PFSK-1 (cell line): ENCODE results near the gene OPCML.

Experiments
- FOXP2 ChIP-seq: optimal IDR thresholded peaks from 2 replicates; pipeline ENCODE3; 2011; ENCODE audit warnings: borderline replicate concordance, control low read depth, inconsistent platforms; ENCODE audit not compliant: insufficient read depth; ENCODE audit errors: extremely low read length, extremely low read depth
- POLR2AphosphoS5 ChIP-seq: IDR thresholded peaks from 2 replicates; pipeline ENCODE4 v1.6.1; 2012; ENCODE audit warnings: low read depth, mild to moderate bottlenecking, control low read depth, low read length, moderate library complexity
- REST ChIP-seq, 2 experiments: IDR thresholded peaks; 2 replicates each; pipeline versions ENCODE4 v1.6.1 to v1.8.0; 2011 to 2012; ENCODE audit warnings: low read depth in 2 of 2, low read length in 2 of 2, control low read depth in 1 of 2, inconsistent platforms in 1 of 2, mild to moderate bottlenecking in 1 of 2, moderate library complexity in 1 of 2; ENCODE audit not compliant: insufficient read depth in 1 of 2
- SIN3A ChIP-seq: IDR thresholded peaks from 2 replicates; pipeline ENCODE4 v1.6.1; 2012; ENCODE audit warnings: mild to moderate bottlenecking, low read length, moderate library complexity, borderline replicate concordance; ENCODE audit not compliant: insufficient read depth
- TAF1 ChIP-seq: IDR thresholded peaks from 2 replicates; pipeline ENCODE4 v1.6.1; 2012; ENCODE audit warnings: low read length, control low read depth, borderline replicate concordance; ENCODE audit not compliant: insufficient read depth

Gene OPCML

GRCh38 chr11:132980670-132981069 lies 551.6 kb downstream of the OPCML start:
- TF ChIP-seq FOXP2 (no peak), SIN3A (no peak), REST (IDR thresholded peaks at IDR 0.05; ENCODE audit: insufficient read depth in 1 of 2, low read depth in 2 of 2, low read length in 2 of 2) (no peak), POLR2AphosphoS5 (no peak), TAF1 (no peak)

GRCh38 chr11:132977746-132978145 lies 554.6 kb downstream of the OPCML start:
- TF ChIP-seq TAF1 (no peak), POLR2AphosphoS5 (no peak), REST (IDR thresholded peaks at IDR 0.05; ENCODE audit: insufficient read depth in 1 of 2, low read depth in 2 of 2, low read length in 2 of 2) (no peak), SIN3A (no peak), FOXP2 (no peak)

GRCh38 chr11:132977241-132977640 lies 555.1 kb downstream of the OPCML start:
- TF ChIP-seq REST (IDR thresholded peaks at IDR 0.05; ENCODE audit: insufficient read depth in 1 of 2, low read depth in 2 of 2, low read length in 2 of 2) (no peak), POLR2AphosphoS5 (no peak), SIN3A (no peak), FOXP2 (no peak), TAF1 (no peak)

- TF ChIP-seq FOXP2 = no peak
- TF ChIP-seq REST (IDR thresholded peaks at IDR 0.05; ENCODE audit: insufficient read depth in 1 of 2, low read depth in 2 of 2, low read length in 2 of 2) = no peak
- no peak for TF ChIP-seq TAF1
- no peak for TF ChIP-seq SIN3A
- TF ChIP-seq POLR2AphosphoS5 = no peak
These were observed 556.2 kb downstream of the OPCML start for GRCh38 chr11:132976115-132976514.

- no peak for TF ChIP-seq POLR2AphosphoS5
- TF ChIP-seq FOXP2 = no peak
- no peak for TF ChIP-seq SIN3A
- TF ChIP-seq REST (IDR thresholded peaks at IDR 0.05; ENCODE audit: insufficient read depth in 1 of 2, low read depth in 2 of 2, low read length in 2 of 2) = no peak
- no peak for TF ChIP-seq TAF1
These were observed 558.6 kb downstream of the OPCML start for GRCh38 chr11:132973686-132974085.
